Left kidney (tissue), 2 donors: ENCODE measurements around the gene BTAF1. TPM values are rescaled to one million over a fixed set of nuclear protein-coding genes. Genes with fewer than 3 reads are reported as not detected.

Experiments
- DNase-seq: peaks from one replicate; pipeline ENCODE4 v3.0.0-alpha.2; 2013
- polyA plus RNA-seq: library from polyadenylated mRNA; unstranded; fragments of 120-200 nt; gene quantifications from one replicate; pipeline ENCODE4 v1.2.1, GENCODE V29; 2013; ENCODE audit not compliant: insufficient read length

BTAF1 gene
- polyA plus RNA-seq, 1 donor, result 62.1 TPM

DNA sequence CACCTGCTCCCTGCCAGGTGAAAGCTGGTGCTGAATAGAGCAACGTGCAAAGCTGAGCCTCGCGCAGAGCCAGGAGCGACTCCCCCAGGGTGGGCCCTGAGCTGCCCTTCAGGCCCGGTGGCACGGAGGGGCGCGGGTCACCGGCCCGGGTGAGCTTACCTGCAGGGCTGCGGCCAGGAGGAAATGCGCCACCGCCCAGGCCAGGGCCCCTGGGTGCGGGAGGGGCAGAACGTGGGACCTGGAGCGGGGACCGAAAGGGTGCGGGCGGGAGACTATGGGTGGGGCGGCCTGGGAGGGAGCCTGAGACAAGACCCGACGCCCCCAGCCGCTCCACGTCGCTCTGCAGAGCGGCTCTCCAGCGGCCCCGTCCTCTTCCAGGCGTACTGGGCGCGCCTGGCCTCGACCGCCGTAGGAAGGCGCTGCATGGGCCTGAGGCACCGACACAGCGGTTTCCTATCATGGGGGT lies 122.1 kb downstream of the BTAF1 start:
- no peak for DNase-seq

DNA sequence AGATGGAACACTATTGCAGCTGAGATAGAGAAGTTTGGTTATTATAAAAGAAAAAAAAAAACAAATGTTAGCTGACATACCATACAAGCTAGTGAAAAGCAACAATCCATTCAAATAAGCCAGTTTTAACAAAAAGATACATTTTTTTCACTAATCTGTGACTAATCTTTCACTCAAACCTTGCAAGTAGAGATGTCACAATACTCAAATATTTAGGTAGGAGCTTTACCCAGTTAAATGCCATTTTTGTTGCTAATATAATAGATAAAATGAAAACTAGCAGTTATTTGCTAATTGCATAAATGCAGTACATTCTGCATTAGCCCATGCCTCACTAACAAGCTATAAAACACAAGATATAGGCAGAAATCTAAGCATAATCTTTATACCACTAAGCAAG lies 123.6 kb downstream of the BTAF1 start:
- no peak for DNase-seq

- DNase-seq, result no peak
Observed at GRCh38 chr10:92052088-92052487, 128.5 kb downstream of the BTAF1 start.

DNA sequence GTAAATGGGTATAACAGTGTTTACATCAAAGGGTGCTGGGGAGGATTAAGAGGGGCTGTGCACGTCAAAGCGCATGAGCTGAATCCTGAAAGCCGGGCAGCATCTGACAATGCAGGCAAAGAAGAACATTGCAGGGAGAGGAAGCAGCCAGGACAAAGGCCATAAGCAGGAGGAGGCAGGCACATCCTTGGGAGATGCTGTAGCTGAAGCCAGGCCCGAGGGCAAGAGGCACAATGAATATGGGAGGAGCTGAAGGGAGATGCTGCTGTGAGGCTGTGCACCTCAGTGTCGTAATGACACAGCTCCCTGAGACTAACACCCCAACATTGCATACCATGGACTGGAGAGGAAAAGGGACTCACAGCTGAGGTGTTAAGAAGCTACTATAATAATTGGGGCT lies 129.2 kb downstream of the BTAF1 start:
- DNase-seq, result no peak

- DNase-seq, result no peak
Observed at GRCh38 chr10:92054807-92055206, 131.2 kb downstream of the BTAF1 start.

DNA sequence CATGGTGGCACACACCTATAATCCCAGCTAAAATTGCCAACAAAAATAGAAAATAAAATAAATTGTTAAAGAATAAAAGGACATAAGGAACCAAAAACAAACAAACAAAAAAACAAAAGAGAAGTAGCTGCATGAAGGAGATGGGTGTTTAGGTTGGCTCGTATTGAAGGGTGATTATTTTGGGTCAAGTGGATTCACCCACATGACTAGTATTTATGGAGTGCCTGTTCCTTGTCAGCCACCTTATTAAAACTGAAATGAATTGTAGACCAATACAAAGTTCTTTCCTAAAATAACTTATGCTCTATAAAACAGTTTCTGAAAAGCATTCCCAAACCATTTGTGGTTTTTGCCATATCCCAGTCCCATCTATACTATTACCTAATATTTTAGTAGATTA lies 138.7 kb downstream of the BTAF1 start:
- no peak for DNase-seq

DNA sequence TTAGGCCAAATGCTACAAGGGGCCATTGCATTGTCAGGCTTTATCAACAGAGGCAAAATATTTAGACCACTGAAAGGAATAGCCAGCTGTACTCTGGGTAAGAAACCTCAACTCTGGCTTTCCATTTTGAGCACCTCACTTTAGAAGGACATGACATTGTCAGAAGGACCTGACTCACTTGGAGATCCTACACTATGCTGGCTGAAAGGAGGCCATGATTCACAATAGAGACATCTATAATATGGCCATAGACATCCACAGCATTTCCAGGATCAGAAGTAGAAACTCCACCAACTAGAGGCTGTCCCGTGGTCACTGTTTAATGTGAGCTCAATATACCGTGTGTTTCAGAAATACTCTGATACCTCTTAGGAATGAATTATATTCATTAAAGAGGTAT lies 140.9 kb downstream of the BTAF1 start:
- no peak for DNase-seq

- no peak for DNase-seq
Observed at GRCh38 chr10:92066386-92066785, 142.8 kb downstream of the BTAF1 start.

DNA sequence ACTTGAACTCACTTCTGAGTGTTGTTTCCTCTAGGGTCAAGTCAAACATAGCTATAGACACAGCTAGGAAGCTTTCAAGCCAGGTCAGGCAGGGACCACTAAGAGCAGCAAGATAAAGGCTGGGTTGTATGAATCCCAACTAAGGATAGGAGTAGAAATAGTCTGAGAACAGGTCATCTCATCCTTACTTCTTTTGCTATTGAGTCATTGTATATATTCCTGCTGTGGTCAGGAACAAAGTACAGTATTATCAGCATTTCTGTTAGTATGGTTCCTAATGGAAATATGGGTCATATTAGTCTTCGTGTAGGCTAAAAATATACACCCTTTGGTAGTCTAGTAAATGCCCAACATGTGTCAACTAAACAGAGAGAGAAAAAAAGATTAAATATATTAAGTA lies 145.3 kb downstream of the BTAF1 start:
- DNase-seq, result no peak

- DNase-seq, result no peak
Observed at GRCh38 chr10:92074126-92074887, 150.7 kb downstream of the BTAF1 start.

- DNase-seq, result no peak
Observed at GRCh38 chr10:92075829-92076228, 152.3 kb downstream of the BTAF1 start.

- no peak for DNase-seq
Observed at GRCh38 chr10:92076722-92077121, 153.2 kb downstream of the BTAF1 start.

GRCh38 chr10:92079003-92079402 lies 155.4 kb downstream of the BTAF1 start:
- no peak for DNase-seq

Other genes with a start within 250 kb of the BTAF1 start
- 69.3 TPM for gene TNKS2, start 125.3 kb upstream of the BTAF1 start, polyA plus RNA-seq
- 3.1 TPM for gene FGFBP3, start 14.3 kb upstream of the BTAF1 start, polyA plus RNA-seq